DMS79 treated with DMSO at 0.1 percent for 48 hours (cell line): ENCODE results near the gene PNPLA7.
"Not testable (repeated sequence)": the region's sequence is repeated elsewhere in the genome, so short reads cannot be mapped to it uniquely, and the experiment has no call there.

ENCODE experiments used
- DNase-seq: peaks from one replicate; lab custom pipeline; 2025; lab: John Stamatoyannopoulos, UW

Gene PNPLA7

GRCh38 chr9:137575364-137575715, 25.1 kb upstream of the PNPLA7 start:
- no peak for DNase-seq

GRCh38 chr9:137574192-137574591, 24.0 kb upstream of the PNPLA7 start:
- DNase-seq = no peak

- no peak for DNase-seq
Measured at GRCh38 chr9:137570566-137570965, 20.4 kb upstream of the PNPLA7 start.

- DNase-seq = no peak
Measured at GRCh38 chr9:137569609-137570203, 19.5 kb upstream of the PNPLA7 start.

GRCh38 chr9:137568445-137568844, 18.2 kb upstream of the PNPLA7 start:
- DNase-seq = not testable (repeated sequence)

- no peak for DNase-seq
Measured at GRCh38 chr9:137564817-137565411, 14.7 kb upstream of the PNPLA7 start.

GRCh38 chr9:137564134-137564533, 13.9 kb upstream of the PNPLA7 start:
- DNase-seq = no peak

- DNase-seq = no peak
Measured at GRCh38 chr9:137558127-137558526, 7.9 kb upstream of the PNPLA7 start.

GRCh38 chr9:137556069-137556838, 6.1 kb upstream of the PNPLA7 start:
- no peak for DNase-seq

GRCh38 chr9:137555179-137555578, 5.0 kb upstream of the PNPLA7 start:
- no peak for DNase-seq

- DNase-seq = no peak
Measured at GRCh38 chr9:137554349-137554748, 4.1 kb upstream of the PNPLA7 start.

- DNase-seq = not testable (repeated sequence)
Measured at GRCh38 chr9:137553654-137554053, 3.5 kb upstream of the PNPLA7 start.

- no peak for DNase-seq
Measured at GRCh38 chr9:137552022-137552768, 2.0 kb upstream of the PNPLA7 start.

GRCh38 chr9:137551264-137552021, 1.2 kb upstream of the PNPLA7 start, which contains the start of gene MRPL41:
Gene MRPL41, plus strand, starts transcription at chr9:137551879. Its CDS starts 203 bp downstream, at chr9:137552082.
- DNase-seq = peak; percentile 61

GRCh38 chr9:137550958-137551263, 709 bp upstream of the PNPLA7 start:
- DNase-seq = not testable (repeated sequence)

GRCh38 chr9:137547687-137548543, 2.3 kb downstream of the PNPLA7 start:
- no peak for DNase-seq

GRCh38 chr9:137545123-137545522, 5.1 kb downstream of the PNPLA7 start:
- no peak for DNase-seq

GRCh38 chr9:137544176-137544760, 5.9 kb downstream of the PNPLA7 start:
- no peak for DNase-seq

GRCh38 chr9:137543237-137543963, 6.8 kb downstream of the PNPLA7 start:
- DNase-seq = no peak

- no peak for DNase-seq
Measured at GRCh38 chr9:137542486-137542885, 7.7 kb downstream of the PNPLA7 start.
